MCF 10A (cell line): ENCODE measurements around the gene PTCD1. TPM values are rescaled to one million over a fixed set of nuclear protein-coding genes. Genes with fewer than 3 reads are reported as not detected.

Experiments used
- BruUV-seq: library from RNA; stranded (reverse); fragments of 400-500 nt; replicated peaks from 2 replicates; lab custom pipeline; 2021; lab: Mats Ljungman, UMichigan
- CTCF ChIA-PET: fragments of 300-600 bp; sonication (Branson Sonifier 250); formaldehyde crosslinking; extraction: SDS; loops from one replicate; lab custom pipeline; 2021; ENCODE audit warnings: antibody characterized with exemption, inconsistent platforms; lab: Yijun Ruan, JAX
- POLR2A ChIA-PET: fragments of 300-600, 350-650 bp; sonication (Branson Sonifier 250); formaldehyde crosslinking; extraction: SDS; loops from one replicate; lab custom pipeline; 2020; ENCODE audit warnings: antibody characterized with exemption, inconsistent platforms; lab: Yijun Ruan, JAX
- DNase-seq: peaks from one replicate; pipeline ENCODE4 v3.0.0-alpha.2; 2018; ENCODE audit not compliant: unreplicated experiment
- H3K27ac Mint-ChIP-seq: one replicate; pipeline ENCODE4 v1.8.0; 2022; ENCODE audit warnings: mild to moderate bottlenecking, low read depth, mixed read lengths; ENCODE audit not compliant: unreplicated experiment
- H3K27me3 Mint-ChIP-seq: one replicate; pipeline ENCODE4 v1.8.0; 2022; ENCODE audit warnings: mixed read lengths; ENCODE audit not compliant: insufficient read depth, unreplicated experiment
- H3K36me3 Mint-ChIP-seq: one replicate; pipeline ENCODE4 v1.8.0; 2022; ENCODE audit warnings: mild to moderate bottlenecking, moderate library complexity, mixed read lengths; ENCODE audit not compliant: insufficient read depth, unreplicated experiment
- H3K4me1 Mint-ChIP-seq: one replicate; pipeline ENCODE4 v1.8.0; 2022; ENCODE audit warnings: mixed read lengths; ENCODE audit not compliant: insufficient read depth, unreplicated experiment
- H3K4me3 Mint-ChIP-seq: one replicate; pipeline ENCODE4 v1.8.0; 2022; ENCODE audit warnings: mild to moderate bottlenecking, moderate library complexity, mixed read lengths; ENCODE audit not compliant: unreplicated experiment
- H3K9me3 Mint-ChIP-seq: one replicate; pipeline ENCODE4 v1.8.0; 2022; ENCODE audit warnings: mixed read lengths; ENCODE audit not compliant: unreplicated experiment
- intact Hi-C: fragments of 100-400 bp; cut with micrococcal nuclease; formaldehyde crosslinking; loops from 2 replicates; pipeline ENCODE4 v1.14.1; 2022
- total RNA-seq: library from RNA; stranded (reverse); gene quantifications from 2 replicates; pipeline ENCODE4 v1.2.3, GENCODE V29; 2022
- TF ChIP-seq, protein P1 (sequence below): fragments of 200-600 bp; IDR thresholded peaks from one replicate; pipeline ENCODE4 v1.8.0; 2022; ENCODE audit warnings: antibody characterized with exemption, mild to moderate bottlenecking; ENCODE audit not compliant: unreplicated experiment

PTCD1 gene
- total RNA-seq, 1 experiment from 2014 or later, result 4.9 TPM

DNA sequence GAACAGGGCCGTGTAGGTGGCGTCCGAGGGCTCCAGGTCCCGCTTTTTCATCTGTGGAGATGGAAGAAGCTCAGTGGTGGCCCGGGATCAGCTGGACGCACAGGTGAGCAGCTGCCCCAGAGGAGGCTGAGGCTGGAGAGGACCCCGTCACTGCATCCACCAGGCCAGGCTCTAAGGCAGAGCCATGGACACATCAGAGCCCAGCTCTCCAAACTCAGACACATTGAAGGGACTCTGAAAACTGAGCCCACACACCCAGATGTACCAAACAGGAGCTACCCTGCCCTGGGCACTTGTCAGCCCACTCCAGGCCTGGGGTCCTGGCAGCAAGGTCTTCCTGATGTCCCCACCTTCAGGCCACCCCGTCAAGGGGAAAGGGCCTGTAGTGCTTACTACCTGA lies 8.8 kb downstream of the PTCD1 start:
- no peak for DNase-seq
- H3K4me1 Mint-ChIP-seq, result no peaks in the 10 kb centered on the region
- ChIA-PET CTCF (interaction anchor here (0.9 kb wide), 1 partner anchor 14 kb away, joined by 4 read pairs; no protein-coding TSS in a partner anchor), POLR2A (interaction anchor here (1.2 kb wide), 1 partner anchor 19 kb away, joined by 5 read pairs; no protein-coding TSS in a partner anchor)
- TF ChIP-seq, protein P1, sequence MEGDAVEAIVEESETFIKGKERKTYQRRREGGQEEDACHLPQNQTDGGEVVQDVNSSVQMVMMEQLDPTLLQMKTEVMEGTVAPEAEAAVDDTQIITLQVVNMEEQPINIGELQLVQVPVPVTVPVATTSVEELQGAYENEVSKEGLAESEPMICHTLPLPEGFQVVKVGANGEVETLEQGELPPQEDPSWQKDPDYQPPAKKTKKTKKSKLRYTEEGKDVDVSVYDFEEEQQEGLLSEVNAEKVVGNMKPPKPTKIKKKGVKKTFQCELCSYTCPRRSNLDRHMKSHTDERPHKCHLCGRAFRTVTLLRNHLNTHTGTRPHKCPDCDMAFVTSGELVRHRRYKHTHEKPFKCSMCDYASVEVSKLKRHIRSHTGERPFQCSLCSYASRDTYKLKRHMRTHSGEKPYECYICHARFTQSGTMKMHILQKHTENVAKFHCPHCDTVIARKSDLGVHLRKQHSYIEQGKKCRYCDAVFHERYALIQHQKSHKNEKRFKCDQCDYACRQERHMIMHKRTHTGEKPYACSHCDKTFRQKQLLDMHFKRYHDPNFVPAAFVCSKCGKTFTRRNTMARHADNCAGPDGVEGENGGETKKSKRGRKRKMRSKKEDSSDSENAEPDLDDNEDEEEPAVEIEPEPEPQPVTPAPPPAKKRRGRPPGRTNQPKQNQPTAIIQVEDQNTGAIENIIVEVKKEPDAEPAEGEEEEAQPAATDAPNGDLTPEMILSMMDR, result no peak
- no peak overlapping the region for H3K4me3 Mint-ChIP-seq
- no TSS peak for BruUV-seq
- H3K27ac Mint-ChIP-seq, result no peak overlapping the region
- no peaks in the 10 kb centered on the region for H3K9me3 Mint-ChIP-seq
- intact Hi-C loops, result no loop called here
- H3K36me3 Mint-ChIP-seq, result peaks cover 57% of the 10 kb centered on the region
- no peaks in the 10 kb centered on the region for H3K27me3 Mint-ChIP-seq

DNA sequence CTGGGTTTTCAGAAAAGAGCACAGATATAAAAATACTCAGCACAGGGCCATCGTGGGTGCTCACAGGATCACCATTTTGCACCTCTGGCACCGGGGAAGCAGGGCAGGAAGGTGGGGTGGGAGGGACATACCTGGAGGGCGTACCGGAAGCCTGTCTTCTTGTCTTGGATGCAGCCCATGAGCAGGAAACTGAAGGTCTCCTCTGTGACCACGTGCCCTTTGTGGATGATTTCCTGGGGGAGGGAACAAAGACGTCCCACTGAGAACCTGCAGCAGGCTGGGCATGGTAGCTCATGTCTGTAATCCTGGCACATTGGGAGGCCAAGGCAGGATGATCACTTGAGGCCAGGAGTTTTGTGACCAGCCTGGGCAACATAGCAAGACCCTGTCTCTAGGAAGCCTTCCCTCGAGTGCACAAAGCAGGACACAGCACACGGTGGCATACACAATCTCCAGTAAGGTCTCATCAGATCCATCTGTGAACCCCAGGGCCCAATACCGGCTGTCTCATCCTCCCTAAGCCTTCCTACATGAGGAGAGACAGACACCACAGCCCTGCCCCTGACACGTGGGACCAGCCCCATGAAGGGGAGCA lies 9.5 kb downstream of the PTCD1 start:
- intact Hi-C loops, result no loop called here
- Mint-ChIP-seq H3K36me3 (peaks cover 51% of the 10 kb centered on the region), H3K4me1 (no peaks in the 10 kb centered on the region), H3K4me3 (no peak overlapping the region), H3K27ac (no peak overlapping the region), H3K9me3 (no peaks in the 10 kb centered on the region), H3K27me3 (no peaks in the 10 kb centered on the region)
- TF ChIP-seq, protein P1, result no peak
- DNase-seq, result no peak
- BruUV-seq, result no TSS peak
- ChIA-PET CTCF (interaction anchor here (0.9 kb wide), 1 partner anchor 14 kb away, joined by 4 read pairs; no protein-coding TSS in a partner anchor), POLR2A (no interaction called here)

DNA sequence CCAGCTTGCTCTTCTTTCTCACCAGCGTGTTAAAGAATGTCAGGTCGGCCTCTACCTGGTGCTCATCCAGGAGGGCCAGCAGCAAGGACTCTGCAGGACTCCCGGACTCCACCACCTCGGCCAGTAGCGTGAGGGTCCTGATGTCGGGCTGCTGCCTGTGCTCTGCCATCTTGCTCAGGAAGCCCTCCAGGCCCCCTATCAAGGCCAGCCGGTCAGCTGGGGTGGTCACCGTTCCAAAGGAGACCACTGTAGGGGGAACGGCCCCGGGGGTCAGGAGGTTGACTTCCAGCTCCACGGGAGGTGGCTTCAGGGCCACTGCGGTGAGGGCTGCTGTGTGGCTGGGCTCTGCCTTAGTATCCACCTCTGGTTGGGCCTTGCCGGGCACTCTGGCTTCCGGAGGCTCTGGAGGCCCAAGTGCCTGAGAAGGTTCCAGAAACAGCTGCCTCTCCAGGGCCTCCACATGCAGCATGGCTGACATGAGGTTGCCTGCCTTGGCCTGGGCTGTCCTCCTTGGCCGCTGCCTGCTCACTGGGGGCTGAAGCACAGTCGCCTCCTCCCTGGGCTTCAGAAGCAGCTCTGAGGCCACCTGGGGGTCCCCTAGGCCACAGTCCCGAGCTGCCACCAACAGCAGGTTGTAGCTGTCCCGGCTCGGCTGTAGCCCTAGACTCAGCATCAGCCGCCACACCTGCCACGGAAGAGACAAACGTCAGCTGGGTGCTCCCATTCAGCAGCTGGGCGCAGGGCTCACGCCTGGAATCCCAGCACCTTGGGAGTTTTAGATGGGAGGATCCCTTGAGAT lies 13.5 kb downstream of the PTCD1 start:
- Mint-ChIP-seq H3K36me3 (peaks cover 52% of the 10 kb centered on the region), H3K4me1 (no peaks in the 10 kb centered on the region), H3K9me3 (no peaks in the 10 kb centered on the region), H3K27me3 (no peaks in the 10 kb centered on the region), H3K4me3 (no peak overlapping the region), H3K27ac (no peak overlapping the region)
- TF ChIP-seq, protein P1, result no peak
- POLR2A ChIA-PET, result interaction anchor here (0.8 kb wide), 1 partner anchor 16 kb away, joined by 3 read pairs; the partner anchor contains the start of genes BUD31 and PDAP1
- intact Hi-C loops, result no loop called here
- CTCF ChIA-PET, result interaction anchor here (0.6 to 0.7 kb wide), 3 partner anchors 9 to 61 kb away, joined by 3 read pairs; no protein-coding TSS in a partner anchor
- DNase-seq, result no peak
- no TSS peak for BruUV-seq

DNA sequence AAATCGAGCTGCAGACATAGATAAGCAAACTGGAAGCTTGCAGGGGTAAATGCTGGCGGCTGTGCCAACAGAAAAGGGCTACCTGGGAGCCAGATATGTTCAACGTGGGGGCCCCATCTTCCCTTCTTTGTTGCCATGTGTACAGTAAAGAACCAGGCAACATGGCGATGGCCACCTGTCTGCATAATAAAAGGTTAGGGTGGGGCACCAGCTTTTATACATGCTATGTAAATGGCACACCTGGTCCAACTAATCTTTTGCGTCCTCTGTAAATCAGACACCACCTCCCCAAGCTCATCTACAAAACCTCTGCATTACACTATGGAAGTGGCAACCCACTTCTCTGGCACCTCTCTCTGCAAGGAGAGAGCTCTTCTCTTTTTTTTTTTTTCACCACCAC lies 16.0 kb downstream of the PTCD1 start:
- intact Hi-C loops, result no loop called here
- no peak overlapping the region for H3K27ac Mint-ChIP-seq
- no peaks in the 10 kb centered on the region for H3K9me3 Mint-ChIP-seq
- peaks cover 60% of the 10 kb centered on the region for H3K36me3 Mint-ChIP-seq
- CTCF ChIA-PET, result interaction anchor here (1.6 kb wide), 1 partner anchor 11 kb away, joined by 3 read pairs; no protein-coding TSS in a partner anchor
- TF ChIP-seq, protein P1, result no peak
- no TSS peak for BruUV-seq
- POLR2A ChIA-PET, result interaction anchor here (1.6 kb wide), 1 partner anchor 13 kb away, joined by 8 read pairs; the partner anchor contains the start of genes BUD31 and PDAP1
- no peaks in the 10 kb centered on the region for H3K27me3 Mint-ChIP-seq
- no peaks in the 10 kb centered on the region for H3K4me1 Mint-ChIP-seq
- H3K4me3 Mint-ChIP-seq, result no peak overlapping the region
- no peak for DNase-seq
